Neural progenitor cell (in vitro differentiated cells): ENCODE data around the gene PKDREJ.

ENCODE experiments used
- CTCF ChIP-seq: fragments of 200-600 bp; sonication (generic); IDR thresholded peaks from 2 replicates; pipeline ENCODE4 v1.5.1; 2017; ENCODE audit warnings: antibody characterized with exemption, mild to moderate bottlenecking
- EZH2 ChIP-seq: fragments of 200-600 bp; sonication (generic); IDR thresholded peaks from 2 replicates; pipeline ENCODE4 v1.6.1; 2017; ENCODE audit warnings: antibody characterized with exemption, mild to moderate bottlenecking, moderate library complexity

GRCh38 chr22:46246178-46246577, 17.0 kb downstream of the PKDREJ start:
- no peak for TF ChIP-seq EZH2
- TF ChIP-seq CTCF = no peak
